ENCODE results near the gene SCGB2A2.

SCGB2A2 gene

GRCh38 chr11:62238151-62238550, 31.8 kb upstream of the SCGB2A2 start:
- CTCF ChIA-PET = no interaction called here
- no peak for DNase-seq (ENCODE audit: extremely low spot score)
- TF ChIP-seq CTCF (IDR thresholded peaks at IDR 0.05; ENCODE audit: control extremely low read depth, extremely low read depth, low read depth, missing control alignments) = no peak
- POLR2A ChIA-PET = no interaction called here

GRCh38 chr11:62241095-62241494, 28.9 kb upstream of the SCGB2A2 start:
- DNase-seq (ENCODE audit: extremely low spot score) = no peak
- CTCF ChIA-PET = no interaction called here

GRCh38 chr11:62242021-62242420, 27.9 kb upstream of the SCGB2A2 start, which contains the start of gene SCGB1D2:
Gene SCGB1D2, plus strand, starts transcription at chr11:62242239. Its CDS starts 69 bp downstream, at chr11:62242308.
- CTCF ChIA-PET = interaction anchor here (0.7 to 1.5 kb wide), 4 partner anchors 14 to 69 kb away, joined by 3 to 5 read pairs (median 3); no protein-coding TSS in a partner anchor
- no peak for TF ChIP-seq CTCF (IDR thresholded peaks at IDR 0.05; ENCODE audit: control extremely low read depth, extremely low read depth, low read depth, missing control alignments)
- no peak for DNase-seq (ENCODE audit: extremely low spot score)
- POLR2A ChIA-PET = no interaction called here

More at GRCh38 chr11:62241095-62241494, 28.9 kb upstream of the SCGB2A2 start:
- no peak for TF ChIP-seq CTCF (IDR thresholded peaks at IDR 0.05; ENCODE audit: control extremely low read depth, extremely low read depth, low read depth, missing control alignments)
- POLR2A ChIA-PET = no interaction called here

GRCh38 chr11:62245271-62245753, 24.6 kb upstream of the SCGB2A2 start:
- CTCF ChIA-PET = no interaction called here
- POLR2A ChIA-PET = no interaction called here
- DNase-seq (ENCODE audit: extremely low spot score) = peak; percentile 30
- no peak for TF ChIP-seq CTCF (IDR thresholded peaks at IDR 0.05; ENCODE audit: control extremely low read depth, extremely low read depth, low read depth, missing control alignments)

- POLR2A ChIA-PET = no interaction called here
- DNase-seq (ENCODE audit: extremely low spot score) = no peak
- CTCF ChIA-PET = no interaction called here
- no peak for TF ChIP-seq CTCF (IDR thresholded peaks at IDR 0.05; ENCODE audit: control extremely low read depth, extremely low read depth, low read depth, missing control alignments)
Measured at GRCh38 chr11:62251698-62252097, 18.3 kb upstream of the SCGB2A2 start.

- no peak for TF ChIP-seq CTCF (IDR thresholded peaks at IDR 0.05; ENCODE audit: control extremely low read depth, extremely low read depth, low read depth, missing control alignments)
- CTCF ChIA-PET = interaction anchor here (0.7 to 1.5 kb wide), 2 partner anchors 12 to 14 kb away, joined by 3 read pairs; no protein-coding TSS in a partner anchor
- DNase-seq (ENCODE audit: extremely low spot score) = no peak
- POLR2A ChIA-PET = no interaction called here
Measured at GRCh38 chr11:62253999-62254542, 15.9 kb upstream of the SCGB2A2 start.
